RCC 7860 (cell line): ENCODE measurements around the gene METTL25.
"Not testable (repeated sequence)": the region's sequence is repeated elsewhere in the genome, so short reads cannot be mapped to it uniquely, and the experiment has no call there.

Experiments
- DNase-seq: peaks from one replicate; pipeline ENCODE4 v3.0.0-alpha.2; 2015; ENCODE audit warnings: low spot score
- FAIRE-seq: peaks from 2 replicates; lab custom pipeline; 2012; peaks lifted over from hg19 to GRCh38; lab: Jason Lieb, UNC

METTL25 gene

GRCh38 chr12:82358200-82359114 lies at the start of gene METTL25, which contains the start of gene CCDC59:
Gene METTL25, plus strand, starts transcription at chr12:82358529. Its CDS starts 37 bp downstream, at chr12:82358566.
Gene CCDC59, minus strand, starts transcription at chr12:82358387. Its CDS starts 11 bp downstream, at chr12:82358376.
- DNase-seq (peak; percentile 92), FAIRE-seq (no peak)

- no peak for DNase-seq
- no peak for FAIRE-seq
Observed at GRCh38 chr12:82314406-82314892, 43.9 kb upstream of the METTL25 start.

- no peak for DNase-seq
- no peak for FAIRE-seq
Observed at GRCh38 chr12:82319276-82319675, 39.1 kb upstream of the METTL25 start.

- FAIRE-seq (no peak), DNase-seq (no peak)
Observed at GRCh38 chr12:82325540-82326336, 32.6 kb upstream of the METTL25 start.

GRCh38 chr12:82326905-82327503 lies 31.3 kb upstream of the METTL25 start:
- FAIRE-seq (peak; percentile 73), DNase-seq (peak; percentile 13)

- FAIRE-seq: no peak
- DNase-seq: no peak
Observed at GRCh38 chr12:82327861-82328260, 30.5 kb upstream of the METTL25 start.

- DNase-seq (no peak), FAIRE-seq (no peak)
Observed at GRCh38 chr12:82329508-82329907, 28.8 kb upstream of the METTL25 start.

- no peak for DNase-seq
- no peak for FAIRE-seq
Observed at GRCh38 chr12:82350161-82350560, 8.2 kb upstream of the METTL25 start.

GRCh38 chr12:82351390-82351789 lies 6.9 kb upstream of the METTL25 start:
- no peak for DNase-seq
- no peak for FAIRE-seq

- DNase-seq (no peak), FAIRE-seq (no peak)
Observed at GRCh38 chr12:82357340-82357739, 989 bp upstream of the METTL25 start.

GRCh38 chr12:82357845-82358199 lies 507 bp upstream of the METTL25 start:
- DNase-seq: no peak
- FAIRE-seq: no peak

GRCh38 chr12:82359115-82359478 lies 768 bp downstream of the METTL25 start:
- no peak for FAIRE-seq
- DNase-seq: no peak

GRCh38 chr12:82360834-82361233 lies 2.5 kb downstream of the METTL25 start:
- not testable (repeated sequence) for DNase-seq, FAIRE-seq

- FAIRE-seq (no peak), DNase-seq (no peak)
Observed at GRCh38 chr12:82361461-82361915, 3.2 kb downstream of the METTL25 start.

- no peak for FAIRE-seq
- DNase-seq: no peak
Observed at GRCh38 chr12:82363990-82364389, 5.7 kb downstream of the METTL25 start.

- DNase-seq: no peak
- no peak for FAIRE-seq
Observed at GRCh38 chr12:82366197-82366596, 7.9 kb downstream of the METTL25 start.

GRCh38 chr12:82375201-82375600 lies 16.9 kb downstream of the METTL25 start:
- no peak for FAIRE-seq
- no peak for DNase-seq

- DNase-seq (no peak), FAIRE-seq (no peak)
Observed at GRCh38 chr12:82378997-82379396, 20.7 kb downstream of the METTL25 start.

- FAIRE-seq (no peak), DNase-seq (peak; percentile 32)
Observed at GRCh38 chr12:82383930-82384552, 25.7 kb downstream of the METTL25 start.

- no peak for FAIRE-seq
- DNase-seq: no peak
Observed at GRCh38 chr12:82398879-82399278, 40.5 kb downstream of the METTL25 start.

- FAIRE-seq (no peak), DNase-seq (no peak)
Observed at GRCh38 chr12:82400819-82401218, 42.5 kb downstream of the METTL25 start.
